GM18520 (cell line): ENCODE measurements around the gene RGS19.

Experiments
- ATAC-seq: cut with Tn5 transposase; IDR thresholded peaks from one replicate; pipeline ENCODE4 v1.9.1; 2021; ENCODE audit not compliant: unreplicated experiment

Gene RGS19

DNA sequence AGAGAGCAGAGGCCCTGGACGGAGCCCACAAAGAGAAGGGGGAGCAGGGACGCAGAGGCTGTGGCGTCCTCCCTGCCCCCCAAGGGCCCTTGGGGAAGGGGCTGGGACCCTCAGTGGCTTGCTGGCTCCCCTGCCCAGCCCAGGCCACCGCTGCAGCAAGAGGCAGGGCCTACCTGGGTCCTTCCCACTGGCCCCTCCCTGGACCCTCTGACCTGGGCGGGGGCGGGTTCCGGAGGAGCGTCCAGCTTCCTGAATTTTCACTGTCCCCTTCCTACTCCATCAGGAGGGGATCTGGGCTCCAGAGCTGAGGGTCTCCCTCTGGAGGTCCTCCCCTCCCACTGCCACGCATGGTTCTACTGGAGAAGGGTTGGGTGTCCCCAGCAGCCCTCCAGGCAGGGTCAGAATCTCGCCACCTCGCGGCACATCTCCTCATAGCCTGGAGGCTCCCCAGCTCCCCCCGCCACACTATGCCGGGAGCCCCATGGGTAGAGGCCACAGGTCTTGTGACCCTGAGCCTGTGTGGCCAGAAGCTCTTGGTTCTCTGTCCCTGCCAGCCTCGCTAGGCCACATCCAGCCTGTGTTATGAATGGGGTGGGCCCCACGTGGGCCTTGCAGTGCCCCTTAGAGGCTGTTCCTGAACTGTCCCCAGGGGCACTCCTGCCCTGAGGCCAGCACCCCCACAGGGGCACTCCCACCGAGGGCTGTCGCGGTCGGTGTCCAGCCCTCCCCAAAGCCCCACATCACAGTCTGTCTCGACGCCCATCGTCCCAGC lies 28.9 kb downstream of the RGS19 start:
- no peak for ATAC-seq

DNA sequence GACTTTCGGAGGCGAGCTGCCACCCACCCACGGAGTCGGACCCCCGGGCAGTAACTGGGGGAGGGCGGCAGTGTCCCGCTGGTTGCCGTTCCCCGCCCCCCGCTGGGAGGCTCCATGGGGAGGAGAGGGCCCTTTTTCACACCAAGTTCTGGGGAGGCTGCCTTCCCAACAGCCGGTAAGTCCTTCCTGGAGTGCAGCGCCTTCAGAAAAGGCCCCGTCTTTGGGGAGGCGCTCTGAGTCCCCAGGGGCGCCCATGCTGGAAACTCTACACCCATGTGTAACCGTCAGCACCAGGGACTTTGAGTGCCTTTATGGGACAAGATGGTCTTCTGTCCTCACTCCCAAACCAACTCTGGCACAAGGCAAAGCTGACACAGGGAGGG lies 29.4 kb downstream of the RGS19 start:
- no peak for ATAC-seq

GRCh38 chr20:64049060-64049877 lies 30.0 kb downstream of the RGS19 start, which contains the start of gene SOX18:
TSS of gene SOX18 (minus strand) at chr20:64049639. CDS start at chr20:64049516, 123 bp downstream.
- no peak for ATAC-seq

DNA sequence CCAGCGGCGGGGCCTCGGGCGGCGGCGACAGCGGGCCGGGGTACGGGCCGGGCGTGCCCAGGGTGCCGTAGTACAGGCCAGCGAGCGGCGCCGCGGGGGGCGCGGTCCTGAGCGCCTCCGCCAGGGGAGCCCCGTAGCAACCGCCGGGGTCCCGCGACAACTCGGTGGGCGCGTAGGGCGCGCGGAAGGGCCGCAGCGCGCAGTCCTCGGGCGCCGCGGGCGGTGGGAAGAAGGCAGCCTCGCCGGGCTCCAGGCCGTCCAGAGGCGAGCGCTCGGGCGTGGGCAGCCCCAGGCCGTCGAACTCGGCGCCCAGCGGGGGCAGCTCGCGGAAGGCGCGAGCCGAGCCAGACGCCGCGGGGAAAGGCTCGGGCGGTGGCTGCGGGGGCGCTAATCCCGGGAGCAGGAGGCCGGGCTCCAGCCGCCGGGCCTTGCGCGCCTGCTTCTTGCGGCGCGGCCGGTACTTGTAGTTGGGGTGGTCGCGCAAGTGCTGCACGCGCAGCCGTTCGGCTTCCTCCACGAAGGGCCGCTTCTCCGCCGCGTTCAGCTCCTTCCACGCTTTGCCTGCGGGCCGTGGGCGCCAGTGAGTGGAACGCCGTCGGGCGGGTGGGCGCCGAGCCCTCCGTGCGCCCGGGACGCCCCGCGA lies 30.8 kb downstream of the RGS19 start:
- ATAC-seq: no peak

GRCh38 chr20:64047968-64048401 lies 31.3 kb downstream of the RGS19 start:
- no peak for ATAC-seq

GRCh38 chr20:64047046-64047389 lies 32.3 kb downstream of the RGS19 start:
- no peak for ATAC-seq

GRCh38 chr20:64045346-64046011 lies 33.8 kb downstream of the RGS19 start:
- no peak for ATAC-seq

GRCh38 chr20:64044484-64045247 lies 34.7 kb downstream of the RGS19 start:
- no peak for ATAC-seq

DNA sequence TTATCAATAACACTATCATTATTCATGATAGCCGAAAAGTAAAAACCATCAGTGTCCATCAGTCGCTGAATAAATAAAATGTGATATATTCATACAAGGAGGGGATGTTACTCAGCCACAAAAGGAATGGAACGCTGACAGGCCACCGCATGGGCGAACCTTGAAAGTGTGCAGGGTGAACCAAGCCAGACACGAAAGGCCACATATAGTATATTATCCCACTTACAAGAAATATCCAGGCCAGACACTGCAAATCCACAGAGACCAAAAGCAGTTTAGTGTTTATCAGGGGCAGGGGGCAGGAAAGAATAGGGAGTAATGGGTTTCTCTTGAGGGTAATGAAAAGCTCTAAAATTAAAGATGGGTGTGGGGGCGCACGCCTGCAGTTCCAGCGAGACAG lies 35.5 kb downstream of the RGS19 start:
- no peak for ATAC-seq

GRCh38 chr20:64042054-64042781 lies 37.1 kb downstream of the RGS19 start:
- ATAC-seq: no peak

- ATAC-seq: no peak
These were observed 37.6 kb downstream of the RGS19 start for GRCh38 chr20:64041781-64042053.

GRCh38 chr20:64041040-64041780 lies 38.1 kb downstream of the RGS19 start:
- ATAC-seq: no peak

GRCh38 chr20:64040231-64041039 lies 38.9 kb downstream of the RGS19 start:
- ATAC-seq: no peak

- ATAC-seq: no peak
These were observed 39.8 kb downstream of the RGS19 start for GRCh38 chr20:64039293-64040160.

DNA sequence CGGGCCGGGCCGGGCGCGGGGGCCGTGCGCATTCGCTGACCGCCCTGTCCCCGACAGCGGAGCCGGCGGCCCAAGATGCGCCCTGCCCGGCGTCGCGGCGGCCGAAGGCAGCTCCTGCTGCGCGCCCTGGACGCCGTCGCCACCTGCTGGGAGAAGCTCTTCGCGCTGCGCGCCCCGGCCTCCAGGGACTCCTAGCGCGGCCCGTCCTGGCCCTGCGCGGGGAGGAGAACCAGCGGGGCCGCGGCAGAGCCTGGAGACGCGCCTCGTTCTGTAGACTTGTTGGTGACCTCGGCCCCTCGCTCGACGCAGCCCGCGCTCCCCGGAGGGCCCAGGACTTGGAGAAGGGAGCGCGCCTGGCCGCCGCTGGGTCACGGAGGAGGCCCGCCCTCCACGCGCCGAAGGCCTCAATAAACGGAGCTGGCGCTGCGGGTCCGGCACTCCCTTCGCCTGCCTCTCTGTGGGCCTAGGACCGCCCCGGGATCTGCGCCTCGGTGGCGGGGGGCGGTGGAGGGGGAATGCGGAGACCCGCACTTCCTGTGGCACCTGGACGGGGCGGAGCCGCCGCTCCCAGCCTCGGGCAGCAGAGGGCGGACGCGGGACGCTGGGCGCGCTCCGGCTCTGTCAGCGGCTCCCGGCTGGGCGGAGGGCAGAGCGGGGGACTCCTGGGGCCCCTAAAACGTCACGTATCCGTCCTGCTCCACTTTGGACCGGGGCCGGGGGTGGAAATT lies 40.6 kb downstream of the RGS19 start:
- peak; percentile 29 for ATAC-seq

GRCh38 chr20:64038224-64038564 lies 41.1 kb downstream of the RGS19 start:
- ATAC-seq: peak; percentile 17
